SK-N-SH (cell line): ENCODE data around the gene EIF2B5.

ENCODE experiments used
- CTCF ChIP-seq: fragments of 200-600 bp; sonication (generic); IDR thresholded peaks from 2 replicates; pipeline ENCODE4 v1.6.1; 2017; ENCODE audit warnings: antibody characterized with exemption, mild to moderate bottlenecking, moderate library complexity
- EZH2phosphoT487 ChIP-seq: fragments of 200-600 bp; sonication (generic); IDR thresholded peaks from 2 replicates; pipeline ENCODE4 v1.6.1; 2017; ENCODE audit warnings: low read depth, mixed run types, mild to moderate bottlenecking, antibody characterized with exemption, moderate library complexity, borderline replicate concordance
- NRF1 ChIP-seq: IDR thresholded peaks from 2 replicates; pipeline ENCODE4 v1.6.1; 2012; ENCODE audit warnings: low read depth, mild to moderate bottlenecking, low read length
- POLR2AphosphoS5 ChIP-seq: IDR thresholded peaks from 2 replicates; pipeline ENCODE4 v1.6.1; 2012; ENCODE audit warnings: low read depth, low read length
- RCOR1 ChIP-seq: fragments of 150-350 bp; IDR thresholded peaks from 2 replicates; pipeline ENCODE4 v1.6.1; 2017; ENCODE audit warnings: antibody characterized with exemption, low read length
- TAF1 ChIP-seq: IDR thresholded peaks from 2 replicates; pipeline ENCODE4 v1.6.1; 2012; ENCODE audit warnings: low read depth, mild to moderate bottlenecking, low read length, moderate library complexity, borderline replicate concordance
- TEAD4 ChIP-seq: IDR thresholded peaks from 2 replicates; pipeline ENCODE4 v1.4.0; 2012; ENCODE audit warnings: mild to moderate bottlenecking, borderline replicate concordance; ENCODE audit not compliant: insufficient read depth
- USF1 ChIP-seq: IDR thresholded peaks from 2 replicates; pipeline ENCODE4 v1.4.0; 2012; ENCODE audit warnings: low read depth, borderline replicate concordance
- YY1 ChIP-seq: IDR thresholded peaks from 2 replicates; pipeline ENCODE4 v1.4.0; 2012; ENCODE audit warnings: low read depth, mild to moderate bottlenecking
- ZBTB33 ChIP-seq: IDR thresholded peaks from 2 replicates; pipeline ENCODE4 v1.4.0; 2012; ENCODE audit warnings: low read depth, borderline replicate concordance

DNA sequence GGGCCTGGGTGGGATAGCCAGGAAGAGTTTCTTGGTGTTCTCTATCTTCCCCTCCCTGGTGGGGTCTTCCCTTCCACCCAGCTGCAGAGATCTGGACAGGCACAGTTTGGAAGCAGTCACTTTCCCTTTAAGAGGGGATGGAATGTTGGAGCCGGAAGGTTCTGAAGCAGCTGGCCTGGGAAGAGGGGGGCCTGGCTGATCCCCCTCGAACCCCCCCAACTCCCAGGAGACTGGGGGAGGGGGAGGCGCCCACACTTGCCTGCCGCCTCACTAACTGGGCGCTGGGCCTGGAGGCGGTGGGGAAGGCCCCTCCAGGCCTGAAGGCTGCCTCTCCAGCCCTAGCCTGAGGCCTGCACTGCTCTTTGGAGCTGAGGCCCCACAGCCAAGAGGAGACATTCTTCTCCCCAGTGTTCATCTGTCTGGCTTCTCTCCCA lies 21.4 kb downstream of the EIF2B5 start:
- TF ChIP-seq POLR2AphosphoS5, result no peak
- no peak for TF ChIP-seq CTCF
- TF ChIP-seq NRF1, result no peak
- TF ChIP-seq TEAD4, result 0 out of 2 replicates have a peak, but pooled peaks have one; percentile 41
- TF ChIP-seq YY1, result no peak
- TF ChIP-seq USF1, result no peak
- no peak for TF ChIP-seq ZBTB33
- TF ChIP-seq TAF1, result no peak
- TF ChIP-seq EZH2phosphoT487, result no peak
- TF ChIP-seq RCOR1, result no peak
